ENCODE results near the gene EML2. TPM values are rescaled to one million over a fixed set of nuclear protein-coding genes. Genes with fewer than 3 reads are reported as not detected.

The EML2 gene
- total and polyA plus RNA-seq, 10 of the 15 experiments (the other 5 are each of a cell fraction or from before 2014, with no cell fraction given) = 1.6 to 64.0 (median 27.5) TPM

GRCh38 chr19:45646345-45646698 lies 7.1 kb upstream of the EML2 start:
- WGBS (ENCODE audit: insufficient coverage, insufficient replicate concordance, low lambda C conversion rate, missing lambda C conversion rate) = 7% methylated on average over 9 of the region's 9 CpGs
- Histone ChIP-seq H3K9me3 (replicated peaks; ENCODE audit: control insufficient read depth, insufficient read depth, low read length) (no peaks in the 10 kb centered on the region), H3K4me1 (ENCODE audit: control insufficient read depth, insufficient read depth, low read length) (peaks cover 14% of the 10 kb centered on the region), H2AFZ (ENCODE audit: control insufficient read depth, low read depth, low read length) (peak overlapping the region; percentile 93), H3K36me3 (ENCODE audit: control insufficient read depth in 2 of 2, insufficient read depth in 2 of 2, low read length in 1 of 2) (no peaks in the 10 kb centered on the region), H3K9ac (ENCODE audit: control insufficient read depth, insufficient read depth, low read length) (peak overlapping the region; percentile 24; the same call in 1 of the 2 replicates), H3K27me3 (replicated peaks in 1 of 2; ENCODE audit: control insufficient read depth in 2 of 2, insufficient read depth in 2 of 2, low read length in 1 of 2) (no peaks in the 10 kb centered on the region), H3K4me2 (ENCODE audit: control insufficient read depth, insufficient read depth) (peak overlapping the region; percentile 23), H3K79me2 (ENCODE audit: control insufficient read depth, insufficient read depth, low read length) (no peaks in the 10 kb centered on the region), H3K4me3 (peak overlapping the region; percentile 63; the same call in 1 of the 2 replicates), H4K20me1 (ENCODE audit: control insufficient read depth, insufficient read depth) (no peaks in the 10 kb centered on the region), H3K27ac (ENCODE audit: control insufficient read depth, insufficient read depth) (no peak overlapping the region)
- no peak for DNase-seq (ENCODE audit: low read depth, low spot score)
- SMC1A ChIA-PET (ENCODE audit: uncharacterized antibody, unreplicated experiment) = interaction anchor here (1.1 to 3.1 kb wide), 11 partner anchors 17 to 207 kb away, joined by 3 to 11 read pairs (median 3); partner anchors contain the start of gene QPCTL
- POLR2A ChIA-PET = interaction anchor here (0.6 to 1.3 kb wide), 13 partner anchors 9 to 177 kb away, joined by 3 to 9 read pairs (median 4); partner anchors contain the start of genes GIPR, OPA3 and SIX5
- in situ Hi-C loops (cut with MboI) = loop anchor here (10.0 kb wide), 1 partner anchor 122 kb away; no protein-coding TSS in a partner anchor
- intact Hi-C loops (cut with micrococcal nuclease; ENCODE audit: unreplicated experiment) = loop anchor here (10.0 kb wide), 1 partner anchor 242 kb away; the partner anchor contains the start of genes POLR1G and PPP1R13L
- peak; percentile 41 for FAIRE-seq
- no TSS peak for BruUV-seq (replicated peaks)
- no peak for ATAC-seq
- RAD21 ChIA-PET (ENCODE audit: unreplicated experiment) = interaction anchor here (0.8 to 2.2 kb wide), 16 partner anchors 22 to 207 kb away, joined by 3 to 14 read pairs (median 5); partner anchors contain the start of genes GIPR, QPCTL, SIX5 and SNRPD2
- CTCF ChIA-PET = interaction anchor here (0.6 to 1.7 kb wide), 13 partner anchors 16 to 207 kb away, joined by 3 to 15 read pairs (median 5); partner anchors contain the start of genes FBXO46, QPCTL and SNRPD2
- TF ChIP-seq MLLT1 (IDR thresholded peaks at IDR 0.05) = peak; percentile 3
- TF ChIP-seq SMARCA5 (IDR thresholded peaks at IDR 0.05) = no peak
- TF ChIP-seq SPI1 (IDR thresholded peaks at IDR 0.05; ENCODE audit: borderline replicate concordance, insufficient read depth, low read depth, low read length) = peak; percentile 79; the same call in 1 of the 2 replicates
- 0 out of 2 replicates have a peak, but pooled peaks have one; percentile 10 for TF ChIP-seq NBN (IDR thresholded peaks at IDR 0.05)
- no peak for TF ChIP-seq ZNF384 (IDR thresholded peaks at IDR 0.05; ENCODE audit: borderline replicate concordance, low read depth, low read length)
- no peak for TF ChIP-seq HCFC1 (IDR thresholded peaks at IDR 0.05; ENCODE audit: low read length)
- peak; percentile 95 for TF ChIP-seq ZNF24 (IDR thresholded peaks at IDR 0.05)
- TF ChIP-seq REST (IDR thresholded peaks at IDR 0.05; ENCODE audit: low read depth, low read length) = peak; percentile 67
- TF ChIP-seq EED (IDR thresholded peaks at IDR 0.05; ENCODE audit: low read depth) = peak; percentile 39; the same call in 1 of the 2 replicates
- TF ChIP-seq IKZF2 (IDR thresholded peaks at IDR 0.05) = peak in 1 of 2 experiments; percentile 15; a peak in 2 of 4 replicates
- 0 out of 2 replicates have a peak, but pooled peaks have one; percentile 13 for TF ChIP-seq RELB (IDR thresholded peaks at IDR 0.05; ENCODE audit: low read depth)
- no peak for TF ChIP-seq MEF2B (IDR thresholded peaks at IDR 0.05; ENCODE audit: partially characterized antibody, poor library complexity, severe bottlenecking)

Measured in GM12878 (cell line).